ENCODE data around the gene FNBP1.

GRCh38 chr9:129902740-129903134 lies 140.3 kb downstream of the FNBP1 start:
- TF ChIP-seq EZH2 (IDR thresholded peaks at IDR 0.05; ENCODE audit: borderline replicate concordance, insufficient read depth, low read depth, low read length, poor library complexity, severe bottlenecking), result no peak
- TF ChIP-seq CTCF (IDR thresholded peaks at IDR 0.05), result no peak

Measured in B cell (primary cell).